Erythroblast (primary cell): ENCODE measurements around the gene EFCAB9.
"Not testable (repeated sequence)": the region's sequence is repeated elsewhere in the genome, so short reads cannot be mapped to it uniquely, and the experiment has no call there.

ENCODE experiments used
- DNase-seq, 2 experiments: peaks; one replicate each; lab custom pipeline; 2025; lab: John Stamatoyannopoulos, UW
- GATA1 ChIP-seq: IDR thresholded peaks from 2 replicates; pipeline ENCODE4 v1.6.1; 2011; ENCODE audit warnings: low read depth, mild to moderate bottlenecking, control low read depth, low read length, moderate library complexity
- POLR2A ChIP-seq: IDR thresholded peaks from 2 replicates; pipeline ENCODE4 v1.6.1; 2011; ENCODE audit warnings: mild to moderate bottlenecking, low read length

EFCAB9 gene

DNA sequence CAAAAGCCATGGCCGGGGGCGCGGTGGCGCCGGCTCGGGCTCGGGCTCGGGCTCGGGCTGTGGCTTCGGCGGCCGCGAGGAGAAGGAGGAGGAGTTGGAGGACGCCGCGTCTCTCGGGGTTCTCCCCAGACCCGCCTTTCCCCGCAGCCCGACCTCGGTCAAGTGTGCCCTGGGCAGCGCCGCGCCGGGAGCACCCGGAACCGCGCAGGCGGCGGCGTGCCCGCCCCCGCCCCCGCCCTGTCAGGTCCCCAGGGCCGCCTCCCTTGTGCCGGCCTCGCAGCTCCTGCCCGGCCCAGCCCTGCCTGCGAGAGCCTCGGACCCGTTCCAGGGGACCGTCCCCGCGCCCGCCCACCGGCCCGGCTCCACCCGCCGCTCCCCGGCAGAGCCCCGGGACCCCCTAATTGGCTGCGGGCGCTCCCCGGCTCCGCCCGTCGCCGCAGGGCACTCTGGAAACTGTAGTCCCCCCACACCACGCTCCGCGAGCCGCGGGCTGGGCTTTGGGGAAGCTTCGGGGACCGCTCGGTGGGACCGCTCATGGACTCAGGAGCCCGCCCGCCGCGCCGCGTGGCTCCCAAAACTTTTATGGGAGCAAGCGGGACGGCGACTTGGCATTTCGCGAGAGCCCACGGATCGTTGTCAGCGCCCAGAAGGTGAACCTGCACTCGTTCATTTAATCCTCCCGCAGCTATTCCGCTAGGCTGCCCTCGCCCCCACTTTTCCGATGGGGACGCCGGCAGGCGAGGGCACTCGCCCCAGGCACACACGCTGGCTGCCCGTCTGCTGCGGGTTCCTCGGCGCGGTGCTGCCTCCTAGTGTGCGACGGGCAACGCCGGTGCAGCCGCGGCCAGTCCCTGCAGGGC is 5.7 kb upstream of the EFCAB9 start, which contains the start of gene STK10:
Gene STK10, minus strand, starts transcription at position 192 of the 860 bp plus-strand sequence. Its CDS starts 182 bp downstream, at position 10.
- TF ChIP-seq POLR2A = peak; percentile 60
- TF ChIP-seq GATA1 = no peak
- peak; percentile 91 to 94 for DNase-seq

DNA sequence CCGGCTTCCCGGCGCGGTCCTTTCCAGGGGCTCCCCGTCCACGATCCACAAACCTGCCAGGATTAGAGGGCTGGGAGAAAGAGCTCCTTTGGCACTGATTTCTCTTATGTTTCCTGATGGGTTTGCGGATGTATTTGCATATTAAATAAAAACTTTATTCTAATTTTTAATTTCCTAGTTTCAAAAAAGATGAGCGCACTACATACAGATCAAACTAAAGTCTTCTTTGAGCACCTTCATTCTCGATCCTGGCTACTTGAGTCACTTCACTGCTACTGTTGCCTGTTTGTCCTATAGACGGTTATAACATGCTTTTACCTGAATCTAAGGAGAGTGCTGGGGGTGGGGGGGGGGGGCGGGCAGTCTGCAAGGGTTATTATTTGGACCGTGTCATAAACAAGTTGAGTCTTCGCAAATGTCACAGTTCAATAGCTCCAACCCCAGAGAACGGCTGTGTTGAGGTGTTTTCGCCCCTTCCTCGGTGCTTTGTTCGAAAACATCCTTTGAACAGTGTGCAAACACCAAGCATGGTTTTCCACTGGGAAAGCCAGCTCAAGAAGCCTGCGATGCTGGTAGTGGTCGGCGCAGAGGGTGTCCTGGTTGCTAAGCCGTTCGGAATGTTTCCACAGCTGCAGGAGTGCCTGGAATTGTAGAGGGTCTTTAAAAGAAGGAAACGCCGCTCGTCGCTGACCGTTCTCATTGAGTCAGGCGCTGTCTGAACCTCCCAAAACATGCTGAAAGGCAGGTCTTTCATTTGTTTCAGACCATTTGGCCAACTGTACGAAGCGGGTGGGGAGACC is 4.9 kb upstream of the EFCAB9 start:
- no peak for DNase-seq
- TF ChIP-seq GATA1 = no peak
- no peak for TF ChIP-seq POLR2A

DNA sequence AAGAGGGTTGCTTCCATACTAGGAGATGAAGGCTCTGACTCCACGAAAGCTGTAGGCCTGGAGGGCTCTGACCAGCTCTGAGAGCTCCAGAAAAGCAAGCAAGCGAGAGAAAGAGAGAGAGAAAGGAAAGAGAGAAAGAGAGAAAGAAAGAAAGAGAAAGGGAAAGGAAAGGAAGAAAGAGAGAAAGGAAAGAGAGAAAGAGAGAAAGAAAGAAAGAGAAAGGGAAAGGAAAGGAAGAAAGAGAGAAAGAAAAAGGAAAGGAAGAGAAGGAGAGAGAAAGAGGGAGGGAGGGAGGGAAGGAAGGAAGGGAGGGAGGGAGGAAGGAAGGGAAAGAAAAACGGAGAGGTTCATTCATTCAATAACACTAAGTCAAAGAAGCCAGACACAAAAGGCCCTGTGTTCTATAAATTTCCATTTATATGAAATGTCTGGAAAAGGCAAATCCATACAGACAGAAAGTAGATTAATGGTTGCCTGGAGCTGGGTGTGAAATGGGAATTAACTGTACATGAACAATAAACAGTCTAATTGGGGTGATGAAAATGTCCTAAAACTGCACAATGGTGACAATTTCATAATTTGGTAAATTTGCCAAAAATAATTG is 4.2 kb upstream of the EFCAB9 start:
- DNase-seq = no peak
- TF ChIP-seq GATA1 = no peak

GRCh38 chr5:172194985-172195774 is 1.2 kb downstream of the EFCAB9 start:
- no peak for DNase-seq
- TF ChIP-seq POLR2A = no peak
- no peak for TF ChIP-seq GATA1

DNA sequence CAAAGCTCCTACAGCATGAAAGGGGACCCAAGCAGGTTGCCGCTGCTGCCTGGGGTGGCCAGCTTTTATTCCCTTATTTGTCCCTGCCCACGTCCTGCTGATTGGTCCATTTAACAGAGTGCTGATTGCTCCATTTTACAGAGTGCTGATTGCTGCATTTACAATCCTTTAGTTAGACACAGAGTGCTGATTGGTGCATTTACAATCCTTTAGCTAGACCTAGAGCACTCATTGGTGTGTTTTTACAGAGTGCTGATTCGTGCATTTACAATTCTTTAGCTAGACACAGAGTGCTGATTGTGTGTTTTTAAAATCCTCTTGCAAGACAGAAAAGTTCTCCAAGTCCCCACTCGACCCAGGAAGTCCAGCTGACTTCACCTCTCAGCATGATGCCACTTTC is 3.8 kb downstream of the EFCAB9 start:
- DNase-seq = not testable (repeated sequence)

DNA sequence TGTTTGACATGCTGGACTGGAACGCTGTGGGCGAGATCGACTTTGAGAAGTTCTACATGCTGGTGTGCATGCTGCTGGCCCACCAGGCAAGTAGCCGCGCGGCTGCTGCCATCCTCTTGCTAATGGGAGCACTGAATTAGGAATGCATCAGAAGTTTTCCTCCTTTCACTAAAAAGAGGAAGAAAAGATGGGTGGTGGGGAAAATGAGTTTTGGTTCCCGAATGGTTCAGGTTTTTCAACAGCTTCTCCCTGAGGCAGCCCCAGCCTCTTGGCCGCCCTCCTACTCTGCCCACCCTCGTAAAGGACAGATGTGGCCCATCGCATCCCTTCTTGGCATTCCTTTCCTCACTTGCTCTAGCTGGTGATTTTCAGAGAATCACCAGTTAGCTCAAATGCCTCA is 5.5 kb downstream of the EFCAB9 start:
- TF ChIP-seq GATA1 = no peak
- TF ChIP-seq POLR2A = no peak

DNA sequence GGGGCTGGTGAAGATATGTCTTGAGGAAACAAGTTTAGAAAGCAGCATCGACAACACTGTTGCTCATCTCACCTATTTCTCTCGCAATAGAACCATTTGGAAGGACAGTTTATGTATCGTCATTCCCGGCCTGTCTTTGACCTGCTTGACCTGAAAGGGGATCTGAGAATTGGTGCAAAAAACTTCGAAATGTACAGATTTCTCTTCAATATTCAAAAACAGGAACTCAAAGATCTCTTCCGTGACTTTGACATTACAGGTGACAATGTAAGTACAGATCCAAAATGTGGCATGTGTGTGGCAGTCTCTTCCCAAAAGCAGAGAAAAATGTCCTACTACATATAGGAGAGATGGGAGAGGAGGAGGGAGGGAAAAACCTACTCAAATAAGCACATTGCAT is 6.5 kb downstream of the EFCAB9 start:
- DNase-seq = no peak
- TF ChIP-seq POLR2A = no peak
- TF ChIP-seq GATA1 = no peak

More for the DNA sequence above, 5.5 kb downstream of the EFCAB9 start:
- no peak for DNase-seq

- DNase-seq = not testable (repeated sequence)
Observed at GRCh38 chr5:172205984-172206383, 12.0 kb downstream of the EFCAB9 start.

GRCh38 chr5:172207511-172207910 is 13.5 kb downstream of the EFCAB9 start:
- TF ChIP-seq POLR2A (no peak), GATA1 (no peak)
- no peak for DNase-seq

- no peak for DNase-seq
- TF ChIP-seq GATA1 (no peak), POLR2A (no peak)
Observed at GRCh38 chr5:172209714-172210113, 15.7 kb downstream of the EFCAB9 start.

DNA sequence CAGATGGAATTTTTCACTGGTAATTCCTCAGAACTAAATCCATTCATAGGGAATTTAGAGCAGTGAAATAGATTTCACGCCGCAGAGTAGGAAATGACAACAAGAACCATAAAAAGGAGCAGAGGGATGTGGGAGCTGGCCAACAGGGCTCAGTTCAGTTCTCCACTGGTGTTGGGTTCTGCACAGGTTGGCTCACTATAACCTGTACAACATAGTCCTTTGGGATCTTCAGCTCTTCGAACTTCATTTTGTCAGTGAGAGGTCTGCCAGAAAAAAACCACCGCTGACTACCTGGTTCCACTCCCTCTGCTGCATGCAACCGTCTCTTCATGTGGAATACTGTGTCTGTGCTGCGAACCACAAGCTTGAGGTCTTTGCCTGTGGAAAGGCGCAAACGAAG is 17.7 kb downstream of the EFCAB9 start:
- no peak for DNase-seq
- TF ChIP-seq POLR2A = no peak
- no peak for TF ChIP-seq GATA1

GRCh38 chr5:172213126-172213525 is 19.2 kb downstream of the EFCAB9 start:
- no peak for DNase-seq

DNA sequence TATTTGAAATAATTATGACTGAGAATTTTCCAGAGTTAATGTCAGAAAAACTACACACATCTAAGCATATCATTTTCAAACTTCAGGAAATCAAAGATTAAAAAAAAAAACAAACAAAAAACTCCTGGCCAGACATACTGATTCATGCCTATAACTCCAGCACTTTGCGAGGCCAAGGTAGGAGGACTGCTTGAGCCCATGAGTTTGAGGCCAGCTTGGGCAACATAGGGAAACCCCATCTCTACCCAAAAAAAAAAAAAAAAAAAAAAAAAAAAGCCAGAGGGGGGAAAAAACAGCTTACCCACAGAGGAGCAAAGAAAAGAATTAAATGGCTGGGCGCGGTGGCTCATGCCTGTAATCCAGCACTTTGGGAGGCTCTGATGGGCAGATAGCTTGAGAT is 22.4 kb downstream of the EFCAB9 start:
- no peak for TF ChIP-seq GATA1
- no peak for TF ChIP-seq POLR2A
- DNase-seq = no peak

More at GRCh38 chr5:172213126-172213525, 19.2 kb downstream of the EFCAB9 start:
- TF ChIP-seq GATA1 = no peak
- TF ChIP-seq POLR2A = no peak

- no peak for TF ChIP-seq POLR2A
- TF ChIP-seq GATA1 = no peak
- DNase-seq = no peak
Observed at GRCh38 chr5:172219296-172219695, 25.3 kb downstream of the EFCAB9 start.
